ENCODE measurements around the gene MOXD1.
"Not testable (repeated sequence)": the region's sequence is repeated elsewhere in the genome, so short reads cannot be mapped to it uniquely, and the experiment has no call there.

Gene MOXD1

DNA sequence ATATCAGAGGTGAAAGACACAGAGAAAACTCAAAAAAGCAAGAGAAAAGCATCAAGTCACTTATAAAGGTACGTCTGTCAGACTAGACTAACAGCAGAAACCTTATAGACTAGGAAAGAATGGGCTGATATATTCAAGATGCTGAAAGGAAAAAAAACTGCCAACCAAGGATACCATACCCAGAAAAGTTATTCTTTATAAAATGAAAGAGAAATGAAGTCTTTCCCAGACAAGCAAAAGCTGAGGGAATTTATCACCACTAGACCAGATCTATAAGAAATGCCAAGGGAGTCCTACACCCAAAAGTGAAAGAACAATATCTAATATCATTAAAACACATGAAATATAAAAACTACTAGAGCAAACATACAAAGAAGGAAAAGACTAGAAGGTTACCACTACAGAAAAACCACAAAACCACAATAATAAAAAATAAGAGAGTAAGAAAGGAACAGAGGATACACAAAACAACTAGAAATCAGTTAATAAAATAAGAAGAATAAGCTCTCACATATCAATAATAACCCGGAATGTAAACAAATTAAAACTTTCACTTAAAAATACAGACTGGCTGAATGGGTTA, 6.2 kb downstream of the MOXD1 start:
- DNase-seq: no peak

GRCh38 chr6:132392792-132393191, 8.5 kb downstream of the MOXD1 start:
- no peak for DNase-seq

- no peak for DNase-seq
Observed at GRCh38 chr6:132392270-132392646, 9.0 kb downstream of the MOXD1 start.

- no peak for DNase-seq
Observed at GRCh38 chr6:132391391-132392269, 9.6 kb downstream of the MOXD1 start.

DNA sequence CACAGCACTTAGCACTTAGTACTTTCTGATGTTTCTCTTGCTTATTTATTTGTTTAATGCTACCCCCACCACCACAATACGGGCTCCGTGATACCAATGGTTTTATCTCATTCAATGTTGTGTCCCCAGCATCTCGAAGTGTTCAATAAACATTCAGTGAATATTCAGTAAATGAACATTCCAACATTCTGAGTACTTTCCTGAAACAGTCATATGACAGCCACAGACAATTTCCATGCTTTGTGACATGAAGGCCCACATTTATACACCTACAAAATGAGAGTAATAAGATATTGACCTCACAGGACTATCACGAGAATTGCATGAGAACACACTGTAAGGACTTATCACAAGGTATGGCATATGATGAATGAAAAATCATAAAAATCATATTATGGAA, 10.8 kb downstream of the MOXD1 start:
- DNase-seq: no peak

DNA sequence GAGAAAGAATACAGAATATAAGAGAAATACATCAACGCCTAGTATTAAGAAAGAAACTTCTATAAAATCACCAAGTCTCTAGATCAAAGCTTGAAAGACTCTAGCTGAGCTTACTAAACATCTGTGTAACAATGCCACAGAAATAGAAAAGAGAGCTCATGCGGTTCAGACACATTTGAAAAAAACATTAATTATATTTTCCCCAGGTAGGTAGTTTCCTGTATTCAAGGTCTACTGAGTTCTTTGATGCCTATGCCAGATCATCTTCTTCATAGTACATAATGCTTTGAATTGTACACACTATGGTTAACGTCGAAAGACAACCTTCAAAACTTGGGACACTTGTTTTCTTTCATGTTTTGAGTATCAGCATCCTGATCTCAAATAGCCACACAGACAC, 11.3 kb downstream of the MOXD1 start:
- DNase-seq: no peak

DNA sequence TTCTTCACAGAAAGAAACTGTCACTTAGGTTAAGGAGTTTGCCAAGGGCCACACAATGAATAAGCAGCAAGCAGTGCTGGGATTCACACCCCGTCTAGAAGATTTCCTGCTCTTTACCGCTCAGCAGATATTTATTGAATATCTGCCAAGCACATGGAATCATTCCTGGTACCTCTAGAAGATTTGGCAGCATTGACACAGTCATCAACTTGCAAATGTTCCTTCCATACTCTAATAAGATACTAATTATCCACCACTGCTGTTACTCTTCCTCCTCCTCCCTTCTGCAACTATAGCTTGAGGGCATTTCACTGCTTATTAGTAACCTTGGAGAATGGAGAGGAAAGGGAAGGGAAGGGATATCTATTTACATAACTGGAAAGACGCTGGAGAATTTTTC, 13.0 kb downstream of the MOXD1 start:
- DNase-seq: no peak

DNA sequence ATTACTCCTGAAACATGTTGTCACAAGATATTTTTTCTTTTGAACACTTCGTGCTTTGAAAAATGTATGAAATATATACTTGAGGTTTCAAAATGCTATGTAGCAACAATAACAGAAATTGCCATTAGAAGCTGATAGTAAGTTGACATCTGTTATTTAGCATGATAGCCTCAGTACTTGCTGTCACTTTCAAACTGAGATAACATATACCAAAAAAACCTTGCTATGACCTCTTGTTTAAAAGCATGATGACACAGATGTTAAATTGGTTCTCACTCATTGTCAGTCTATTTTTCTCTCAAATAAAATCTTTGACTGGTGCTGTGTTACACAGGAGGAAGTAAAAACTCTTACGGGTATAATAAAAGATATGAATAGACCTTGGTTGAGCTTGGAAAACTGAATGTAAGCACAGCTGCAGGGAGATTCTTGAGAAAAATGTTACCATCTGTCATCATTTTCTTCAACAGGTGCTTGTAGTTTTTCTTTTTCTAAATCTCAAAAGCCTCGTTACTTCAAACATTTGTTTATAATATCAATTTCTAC, 18.6 kb downstream of the MOXD1 start:
- no peak for DNase-seq

DNA sequence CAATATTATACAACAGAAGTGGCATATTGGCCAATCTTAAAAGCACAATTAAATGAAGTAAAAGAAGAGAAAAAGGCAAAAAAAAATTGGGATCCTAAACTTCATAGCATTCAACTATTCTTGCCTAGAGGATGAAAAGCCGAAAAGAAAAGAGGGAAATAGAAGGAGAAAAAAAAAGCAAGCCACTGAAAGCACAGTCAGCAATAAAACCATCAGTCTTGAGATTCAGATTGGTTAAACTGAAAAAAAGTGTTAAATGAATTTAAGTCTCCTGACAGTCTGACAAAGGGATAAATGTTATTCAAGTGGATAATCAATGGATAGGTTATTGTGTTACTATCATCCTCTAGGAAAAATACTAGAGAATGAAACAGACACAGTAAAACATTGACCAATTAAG, 19.9 kb downstream of the MOXD1 start:
- no peak for DNase-seq

- no peak for DNase-seq
Observed at GRCh38 chr6:132380358-132381029, 20.8 kb downstream of the MOXD1 start.

GRCh38 chr6:132369526-132369925, 31.7 kb downstream of the MOXD1 start:
- DNase-seq: no peak

DNA sequence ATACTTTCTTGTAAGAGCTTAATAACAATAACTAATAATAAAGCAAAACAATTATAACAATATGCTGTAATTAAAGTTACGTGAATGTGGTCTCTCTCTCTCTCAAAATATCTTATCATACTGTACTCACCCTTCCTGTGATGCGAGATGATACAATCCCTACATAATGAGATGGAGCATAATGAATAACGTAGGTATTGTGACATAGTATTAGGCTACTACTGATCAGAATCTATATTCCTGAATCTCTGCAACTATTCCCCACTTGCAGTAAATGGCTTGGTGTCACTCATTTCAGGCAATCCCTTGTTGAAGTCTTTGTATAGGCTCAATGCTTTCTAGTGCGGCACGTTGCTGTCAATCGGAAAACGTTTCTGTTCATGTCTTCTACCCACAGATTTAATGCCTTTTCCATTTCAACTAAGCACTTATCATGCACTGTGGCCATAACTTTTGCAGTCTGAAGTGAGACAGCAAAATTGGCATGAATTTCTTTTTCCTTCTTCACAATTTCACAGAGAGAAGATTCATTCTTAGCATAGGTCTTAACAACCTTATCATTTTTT, 32.3 kb downstream of the MOXD1 start:
- no peak for DNase-seq

GRCh38 chr6:132365281-132365907, 35.9 kb downstream of the MOXD1 start:
- no peak for DNase-seq

- no peak for DNase-seq
Observed at GRCh38 chr6:132364306-132365074, 36.8 kb downstream of the MOXD1 start.

GRCh38 chr6:132362442-132363185, 38.7 kb downstream of the MOXD1 start:
- DNase-seq: no peak

- DNase-seq: no peak
Observed at GRCh38 chr6:132361101-132361500, 40.2 kb downstream of the MOXD1 start.

DNA sequence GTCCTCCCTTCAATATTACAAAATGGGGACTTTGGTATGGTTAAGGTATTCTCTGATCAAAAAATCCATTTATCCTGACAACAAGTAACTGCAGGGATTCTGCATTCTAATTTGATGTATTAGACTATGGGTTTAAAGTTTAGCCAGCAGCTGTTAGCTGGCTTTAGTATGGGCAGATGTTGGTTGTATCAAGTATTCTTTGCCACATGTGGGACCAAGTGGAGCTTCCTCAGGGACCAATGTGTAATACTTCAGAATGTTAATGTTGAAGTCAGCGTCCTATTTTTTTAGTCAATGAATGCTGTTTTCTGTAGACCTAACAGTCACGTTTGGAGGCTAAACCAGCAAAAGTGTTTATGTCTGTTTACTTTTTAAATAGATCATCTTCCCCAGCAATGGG, 41.4 kb downstream of the MOXD1 start:
- no peak for DNase-seq

- DNase-seq: no peak
Observed at GRCh38 chr6:132357120-132357519, 44.2 kb downstream of the MOXD1 start.

GRCh38 chr6:132354517-132355167, 46.6 kb downstream of the MOXD1 start:
- no peak for DNase-seq

DNA sequence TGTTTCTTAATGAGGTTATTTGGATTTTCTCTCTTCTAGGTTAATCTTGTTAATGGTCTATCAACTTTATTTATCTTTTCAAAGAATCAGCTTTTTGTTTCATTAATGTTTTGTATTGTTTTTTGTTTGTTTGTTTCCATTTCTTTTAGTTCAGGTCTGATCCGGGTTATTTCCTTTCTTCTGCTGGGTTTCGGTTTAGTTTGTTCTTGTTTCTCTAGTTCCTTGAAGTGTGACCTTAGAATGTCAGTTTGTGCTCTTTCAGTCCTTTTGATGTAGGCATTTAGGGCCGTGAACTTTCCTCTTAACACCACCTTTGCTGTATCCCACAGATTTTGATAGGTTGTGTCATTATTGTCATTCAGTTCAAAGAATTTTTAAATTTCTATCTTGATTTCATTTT, 49.3 kb downstream of the MOXD1 start:
- not testable (repeated sequence) for DNase-seq

DNA sequence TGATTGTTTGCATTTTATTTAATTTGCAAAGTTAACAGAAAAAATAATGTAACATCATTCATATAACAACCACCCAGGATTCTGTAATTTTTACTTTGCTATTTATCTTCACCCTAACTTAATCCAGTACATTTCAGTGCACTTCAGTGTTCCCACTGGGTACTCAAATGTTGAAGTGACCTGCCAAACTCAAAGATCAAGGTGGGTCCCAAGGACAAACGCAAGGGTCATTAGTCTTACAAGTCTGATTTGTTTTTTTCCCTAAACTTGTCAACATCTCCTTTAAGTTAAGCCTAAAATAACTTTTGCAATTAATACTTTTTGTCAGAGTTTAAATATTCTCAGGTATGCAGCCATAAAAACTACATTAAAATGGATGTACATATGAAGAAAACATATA, 53.0 kb downstream of the MOXD1 start:
- no peak for DNase-seq
